ENCODE results near the gene KCNF1. TPM values are rescaled to one million over a fixed set of nuclear protein-coding genes. Genes with fewer than 3 reads are reported as not detected.

The KCNF1 gene
- total RNA-seq, 1 experiment from 2014 or later = 0.29 TPM

DNA sequence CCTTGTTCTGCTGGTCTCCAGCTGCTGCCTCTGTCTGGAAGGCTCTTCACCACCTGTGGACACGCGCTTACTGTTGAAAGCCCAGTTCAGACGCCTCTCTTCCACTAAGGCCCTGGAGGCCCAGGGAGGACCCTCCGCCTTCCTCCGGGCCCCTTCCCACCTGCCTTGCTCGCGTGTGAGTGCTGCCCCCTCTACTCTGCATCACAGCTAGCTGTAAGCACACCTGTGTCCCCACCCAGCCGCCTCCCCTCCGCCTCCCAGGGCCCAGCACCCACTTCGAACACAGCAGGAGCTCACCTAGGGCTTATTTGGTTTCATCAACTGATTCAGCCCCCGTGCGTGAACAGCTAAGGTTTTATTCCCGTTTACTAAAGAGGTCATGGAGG is 49.7 kb downstream of the KCNF1 start:
- Histone ChIP-seq H3K4me1 (no peaks in the 10 kb centered on the region), H3K4me3 (ENCODE audit: low read depth, low read length) (no peak overlapping the region), H3K36me3 (ENCODE audit: control insufficient read depth, insufficient read depth, low read length) (no peaks in the 10 kb centered on the region), H3K9me3 (no peaks in the 10 kb centered on the region), H3K27me3 (replicated peaks; ENCODE audit: control insufficient read depth, insufficient read depth, low read length) (peaks cover 4% of the 10 kb centered on the region; the same call in 1 of the 2 replicates)
- Mint-ChIP-seq H3K27ac (ENCODE audit: unreplicated experiment) (no peak overlapping the region), H3K36me3 (ENCODE audit: insufficient read depth, unreplicated experiment) (no peaks in the 10 kb centered on the region), H3K4me1 (ENCODE audit: low read depth, unreplicated experiment) (no peaks in the 10 kb centered on the region), H3K9me3 (ENCODE audit: unreplicated experiment) (no peaks in the 10 kb centered on the region), H3K27me3 (ENCODE audit: insufficient read depth, unreplicated experiment) (peaks cover 17% of the 10 kb centered on the region), H3K4me3 (ENCODE audit: unreplicated experiment) (no peak overlapping the region)
- POLR2A ChIA-PET = no interaction called here
- BruUV-seq (replicated peaks) = no TSS peak
- no peak for DNase-seq
- TF ChIP-seq, protein P1, sequence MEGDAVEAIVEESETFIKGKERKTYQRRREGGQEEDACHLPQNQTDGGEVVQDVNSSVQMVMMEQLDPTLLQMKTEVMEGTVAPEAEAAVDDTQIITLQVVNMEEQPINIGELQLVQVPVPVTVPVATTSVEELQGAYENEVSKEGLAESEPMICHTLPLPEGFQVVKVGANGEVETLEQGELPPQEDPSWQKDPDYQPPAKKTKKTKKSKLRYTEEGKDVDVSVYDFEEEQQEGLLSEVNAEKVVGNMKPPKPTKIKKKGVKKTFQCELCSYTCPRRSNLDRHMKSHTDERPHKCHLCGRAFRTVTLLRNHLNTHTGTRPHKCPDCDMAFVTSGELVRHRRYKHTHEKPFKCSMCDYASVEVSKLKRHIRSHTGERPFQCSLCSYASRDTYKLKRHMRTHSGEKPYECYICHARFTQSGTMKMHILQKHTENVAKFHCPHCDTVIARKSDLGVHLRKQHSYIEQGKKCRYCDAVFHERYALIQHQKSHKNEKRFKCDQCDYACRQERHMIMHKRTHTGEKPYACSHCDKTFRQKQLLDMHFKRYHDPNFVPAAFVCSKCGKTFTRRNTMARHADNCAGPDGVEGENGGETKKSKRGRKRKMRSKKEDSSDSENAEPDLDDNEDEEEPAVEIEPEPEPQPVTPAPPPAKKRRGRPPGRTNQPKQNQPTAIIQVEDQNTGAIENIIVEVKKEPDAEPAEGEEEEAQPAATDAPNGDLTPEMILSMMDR (IDR thresholded peaks at IDR 0.05; ENCODE audit: insufficient read depth in 1 of 2, low read depth in 1 of 2, low read length in 1 of 2, severe bottlenecking in 1 of 2, unreplicated experiment in 1 of 2) = no peak
- intact Hi-C loops (cut with micrococcal nuclease; ENCODE audit: unreplicated experiment) = no loop called here
- CTCF ChIA-PET = no interaction called here

DNA sequence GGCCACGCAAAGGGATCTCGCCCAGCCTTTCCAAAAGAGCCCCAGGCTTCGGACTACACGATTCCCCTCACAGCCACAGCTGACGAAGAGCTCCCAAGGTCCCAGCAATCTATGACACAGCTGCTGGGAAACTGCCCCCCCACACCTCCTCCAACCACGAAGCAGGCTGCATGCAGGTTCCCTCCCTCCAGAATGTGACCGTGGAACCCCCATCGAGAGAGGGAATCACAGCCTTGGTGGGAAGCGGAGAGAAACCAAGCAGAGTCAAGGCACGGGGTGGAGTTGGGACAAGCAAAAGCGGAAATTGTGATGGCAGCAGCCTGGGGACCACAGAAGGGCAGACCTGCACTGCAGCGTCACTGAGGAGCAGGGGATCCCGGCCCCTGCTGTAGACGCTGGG is 50.3 kb downstream of the KCNF1 start:
- POLR2A ChIA-PET = no interaction called here

DNA sequence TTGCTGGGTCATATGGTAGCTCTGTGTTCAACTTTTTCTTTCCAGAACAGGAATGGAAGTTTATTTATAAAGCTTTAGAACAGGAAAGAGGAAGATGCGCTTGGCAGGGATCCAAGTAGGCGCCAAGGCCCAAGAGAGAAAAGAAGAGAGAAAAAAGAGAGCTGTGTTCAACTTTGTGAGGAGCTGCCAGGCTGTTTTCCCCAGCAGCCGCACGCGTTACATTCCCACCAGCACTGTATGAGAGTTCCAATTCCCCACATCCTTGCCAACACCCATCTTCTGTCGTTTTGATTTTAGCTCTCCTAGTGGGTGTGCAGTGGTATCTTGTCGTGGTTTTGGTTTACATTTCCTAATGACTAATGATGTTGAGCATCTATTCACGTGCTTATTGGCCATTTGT is 51.4 kb downstream of the KCNF1 start:
- POLR2A ChIA-PET = no interaction called here
- H3K9me3 ChIP-seq = no peaks in the 10 kb centered on the region
- no peak for DNase-seq
- no peaks in the 10 kb centered on the region for H3K4me1 ChIP-seq
- H3K27ac Mint-ChIP-seq (ENCODE audit: unreplicated experiment) = no peak overlapping the region
- CTCF ChIA-PET = no interaction called here
- H3K36me3 ChIP-seq (ENCODE audit: control insufficient read depth, insufficient read depth, low read length) = no peaks in the 10 kb centered on the region
- H3K9me3 Mint-ChIP-seq (ENCODE audit: unreplicated experiment) = no peaks in the 10 kb centered on the region
- no peaks in the 10 kb centered on the region for H3K36me3 Mint-ChIP-seq (ENCODE audit: insufficient read depth, unreplicated experiment)
- no peak overlapping the region for H3K4me3 Mint-ChIP-seq (ENCODE audit: unreplicated experiment)
- intact Hi-C loops (cut with micrococcal nuclease; ENCODE audit: unreplicated experiment) = no loop called here
- H3K4me3 ChIP-seq (ENCODE audit: low read depth, low read length) = no peak overlapping the region
- peaks cover 4% of the 10 kb centered on the region; the same call in 1 of the 2 replicates for H3K27me3 ChIP-seq (replicated peaks; ENCODE audit: control insufficient read depth, insufficient read depth, low read length)
- BruUV-seq (replicated peaks) = no TSS peak
- no peaks in the 10 kb centered on the region for H3K4me1 Mint-ChIP-seq (ENCODE audit: low read depth, unreplicated experiment)
- TF ChIP-seq, protein P1 (IDR thresholded peaks at IDR 0.05; ENCODE audit: insufficient read depth in 1 of 2, low read depth in 1 of 2, low read length in 1 of 2, severe bottlenecking in 1 of 2, unreplicated experiment in 1 of 2) = no peak
- H3K27me3 Mint-ChIP-seq (ENCODE audit: insufficient read depth, unreplicated experiment) = peaks cover 17% of the 10 kb centered on the region

More for the DNA sequence above, 50.3 kb downstream of the KCNF1 start:
- H3K36me3 Mint-ChIP-seq (ENCODE audit: insufficient read depth, unreplicated experiment) = no peaks in the 10 kb centered on the region
- no peaks in the 10 kb centered on the region for H3K4me1 Mint-ChIP-seq (ENCODE audit: low read depth, unreplicated experiment)
- no peaks in the 10 kb centered on the region for H3K36me3 ChIP-seq (ENCODE audit: control insufficient read depth, insufficient read depth, low read length)
- H3K4me3 Mint-ChIP-seq (ENCODE audit: unreplicated experiment) = no peak overlapping the region
- H3K9me3 Mint-ChIP-seq (ENCODE audit: unreplicated experiment) = no peaks in the 10 kb centered on the region
- no peaks in the 10 kb centered on the region for H3K9me3 ChIP-seq
- BruUV-seq (replicated peaks) = no TSS peak
- H3K27ac Mint-ChIP-seq (ENCODE audit: unreplicated experiment) = no peak overlapping the region
- TF ChIP-seq, protein P1 (IDR thresholded peaks at IDR 0.05; ENCODE audit: insufficient read depth in 1 of 2, low read depth in 1 of 2, low read length in 1 of 2, severe bottlenecking in 1 of 2, unreplicated experiment in 1 of 2) = no peak
- H3K27me3 Mint-ChIP-seq (ENCODE audit: insufficient read depth, unreplicated experiment) = peaks cover 17% of the 10 kb centered on the region
- H3K4me3 ChIP-seq (ENCODE audit: low read depth, low read length) = no peak overlapping the region
- peaks cover 4% of the 10 kb centered on the region; the same call in 1 of the 2 replicates for H3K27me3 ChIP-seq (replicated peaks; ENCODE audit: control insufficient read depth, insufficient read depth, low read length)
- no peaks in the 10 kb centered on the region for H3K4me1 ChIP-seq
- no peak for DNase-seq
- intact Hi-C loops (cut with micrococcal nuclease; ENCODE audit: unreplicated experiment) = no loop called here
- CTCF ChIA-PET = no interaction called here

Other genes starting within 250 kb of the KCNF1 start
- 38.8 and 41.7 TPM in 2 replicates for gene NOL10, start 222.0 kb upstream of the KCNF1 start, total RNA-seq (2022)
- 4.2 and 4.8 TPM in 2 replicates for gene ATP6V1C2, start 190.3 kb upstream of the KCNF1 start, total RNA-seq (2022)
- gene PDIA6, start 99.1 kb upstream of the KCNF1 start, total RNA-seq (2022) = 379 and 384 TPM in 2 replicates
- gene SLC66A3, start 243.5 kb downstream of the KCNF1 start, total RNA-seq (2022) = 10.4 and 12.1 TPM in 2 replicates